ENCODE measurements around the gene UVSSA.
"Not testable (repeated sequence)": the region's sequence is repeated elsewhere in the genome, so short reads cannot be mapped to it uniquely, and the experiment has no call there.

The UVSSA gene

DNA sequence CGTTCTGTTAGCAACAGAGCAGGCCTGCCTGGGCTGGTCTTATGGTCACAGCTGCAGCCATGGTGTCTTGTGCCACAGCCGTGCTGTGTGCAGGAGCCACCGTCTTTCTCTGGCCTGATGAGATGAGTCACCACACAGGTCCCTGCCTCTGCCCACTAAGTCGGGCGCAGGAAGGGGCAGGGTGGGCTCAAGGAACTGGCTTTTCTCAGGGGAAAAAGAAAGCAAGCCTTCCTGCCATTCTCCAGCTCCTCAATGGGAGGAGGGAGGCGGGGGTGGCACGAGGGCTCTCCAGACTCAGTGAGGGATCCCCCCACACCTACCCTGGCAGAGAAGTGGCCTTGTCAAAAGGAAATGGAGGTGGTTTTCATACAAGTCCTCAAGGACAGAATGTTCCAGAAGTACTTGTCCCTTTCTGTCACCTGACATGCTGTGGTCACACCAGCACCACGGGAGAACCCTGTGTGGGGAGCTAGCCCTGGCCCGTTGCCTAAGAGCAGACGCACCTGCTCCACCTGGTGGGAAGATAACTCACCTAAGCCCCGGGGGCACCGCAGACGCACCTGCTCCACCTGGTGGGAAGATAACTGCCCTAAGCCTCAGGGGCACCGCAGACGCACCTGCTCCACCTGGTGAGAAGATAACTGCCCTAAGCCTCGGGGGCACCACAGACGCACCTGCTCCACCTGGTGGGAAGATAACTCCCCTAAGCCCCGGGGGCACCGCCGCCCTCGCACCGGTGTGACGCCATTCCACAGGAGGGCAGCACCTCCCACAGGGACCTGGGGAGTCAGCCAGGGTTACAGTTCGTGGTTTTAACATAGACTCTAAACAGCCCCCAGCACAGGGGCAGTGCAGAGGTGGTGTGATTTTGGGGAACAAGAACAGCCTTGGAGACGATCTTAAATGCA lies 18.5 kb downstream of the UVSSA start:
- no peak for DNase-seq

DNA sequence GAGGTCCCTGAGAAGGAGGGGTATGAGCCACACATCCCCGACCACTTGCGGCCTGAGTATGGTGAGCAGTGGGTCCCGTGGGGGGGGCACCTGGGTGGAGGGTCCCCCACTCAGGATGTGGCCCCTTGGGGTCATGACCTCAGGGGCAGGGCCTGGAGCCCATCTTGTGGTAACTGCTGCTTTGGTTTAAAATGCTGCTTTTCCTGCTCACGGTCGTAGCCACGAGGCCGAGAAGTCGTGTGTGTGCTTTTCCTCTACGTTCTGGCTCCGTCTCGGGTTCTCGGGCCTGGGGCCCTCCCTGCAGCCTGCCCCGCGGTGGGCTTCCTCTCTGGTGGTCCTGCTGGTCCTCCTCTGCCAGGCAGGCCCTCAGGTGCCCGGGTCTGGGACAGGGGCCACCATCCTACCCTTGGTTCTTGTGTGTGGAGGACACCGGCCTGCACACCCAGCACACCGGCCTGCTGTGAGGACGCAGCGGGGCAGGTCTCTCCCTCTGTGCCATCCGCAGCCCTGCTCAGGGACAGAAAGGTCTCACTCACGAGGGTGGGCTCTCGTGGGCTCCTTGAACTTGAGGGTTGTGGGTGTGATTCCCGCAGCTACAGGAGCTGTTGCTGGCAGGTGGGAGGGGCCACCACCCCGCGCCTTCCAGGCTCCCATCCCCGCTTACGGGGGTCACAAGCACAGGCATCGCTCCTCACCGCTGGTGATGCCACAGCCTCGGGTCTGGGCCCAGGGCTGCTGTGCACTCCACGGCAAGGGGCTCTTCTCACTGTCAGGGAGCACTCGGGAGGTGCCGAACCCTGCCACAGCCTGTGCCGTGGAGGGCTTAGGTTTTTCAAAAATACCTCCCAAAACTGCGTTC lies 19.6 kb downstream of the UVSSA start:
- DNase-seq = no peak

DNA sequence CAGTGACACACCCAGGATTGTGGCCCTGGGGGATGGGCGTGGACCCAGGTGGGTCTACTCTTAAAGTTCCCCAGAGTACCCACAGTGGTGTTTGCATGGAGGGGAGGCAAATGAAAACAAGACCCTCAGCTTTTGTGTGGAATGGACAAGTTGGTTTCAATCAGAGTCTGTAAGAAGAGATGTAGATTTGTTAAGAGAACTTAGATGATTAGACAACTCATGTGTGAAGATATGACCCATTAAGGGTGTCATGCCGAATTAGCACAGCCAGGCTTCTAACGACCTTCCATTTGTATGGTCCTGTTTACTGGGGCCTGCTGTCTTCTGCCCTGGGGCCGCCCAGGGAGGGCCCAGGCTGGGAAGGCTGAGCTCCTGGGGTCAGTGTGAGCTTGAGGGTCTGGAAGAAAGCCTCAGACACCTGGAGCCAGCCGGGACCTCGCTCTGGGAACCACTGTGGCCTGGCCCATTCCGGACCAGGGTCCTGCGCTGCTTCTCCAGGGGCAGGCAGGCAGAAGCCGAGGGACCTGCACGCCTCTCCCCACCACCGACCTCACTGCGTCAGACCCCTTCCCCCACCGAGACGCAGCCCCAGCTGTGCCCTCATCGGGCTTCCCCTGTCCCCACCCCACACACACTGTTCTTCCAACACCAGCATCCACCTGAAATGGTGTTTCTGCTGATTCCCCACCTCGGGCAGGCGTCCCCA lies 20.4 kb downstream of the UVSSA start:
- DNase-seq = no peak

DNA sequence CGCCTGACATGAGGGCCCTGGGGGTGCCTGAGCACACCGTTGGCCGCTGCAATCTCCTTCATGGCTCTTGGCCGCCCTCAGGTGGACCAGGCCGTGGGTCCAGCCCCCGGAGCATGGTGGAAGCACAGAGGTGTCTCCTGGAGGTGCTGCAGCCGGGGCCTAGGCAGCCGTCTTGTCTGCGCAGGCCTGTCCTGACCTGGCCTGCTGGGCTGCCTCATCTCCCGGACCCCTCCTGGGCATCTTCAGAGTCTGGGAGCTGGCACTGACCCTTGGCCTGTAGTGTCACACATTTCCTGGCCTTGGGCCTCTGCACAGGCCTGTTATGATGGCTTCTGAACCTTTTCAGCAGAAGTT lies 20.9 kb downstream of the UVSSA start:
- no peak for DNase-seq

DNA sequence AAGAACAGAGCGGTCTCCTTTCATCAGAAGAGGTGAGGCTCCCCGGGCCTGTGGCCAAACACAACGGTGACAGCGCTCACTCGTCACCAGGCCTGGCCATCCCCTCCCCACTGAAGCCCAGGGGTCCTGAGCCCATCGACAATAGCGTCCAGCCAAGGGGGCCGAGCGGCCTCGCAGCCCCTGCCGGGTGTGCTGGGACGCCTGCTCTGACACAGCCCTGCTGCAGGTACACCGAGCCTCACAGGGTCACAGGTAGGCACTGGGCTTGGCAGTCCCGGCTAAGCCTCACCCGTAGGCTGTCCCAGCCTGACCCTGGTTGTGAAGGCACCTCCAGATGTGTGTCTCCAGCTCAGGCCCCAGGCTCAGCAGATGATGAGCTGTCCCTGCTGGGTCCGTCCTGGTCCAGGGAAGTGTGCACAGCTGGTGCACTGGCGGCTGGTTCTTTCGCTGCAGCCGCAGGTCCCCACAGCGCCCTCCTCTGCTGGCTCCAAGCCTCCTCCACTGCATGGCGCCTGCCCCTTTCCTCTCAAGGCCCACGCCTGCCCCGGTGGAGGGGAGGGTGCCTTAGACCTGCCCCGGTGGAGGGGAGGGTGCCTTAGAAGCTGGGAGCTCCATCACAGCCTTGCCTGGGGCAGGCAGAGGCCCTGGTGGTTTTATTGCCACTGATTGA lies 21.5 kb downstream of the UVSSA start:
- DNase-seq = no peak

DNA sequence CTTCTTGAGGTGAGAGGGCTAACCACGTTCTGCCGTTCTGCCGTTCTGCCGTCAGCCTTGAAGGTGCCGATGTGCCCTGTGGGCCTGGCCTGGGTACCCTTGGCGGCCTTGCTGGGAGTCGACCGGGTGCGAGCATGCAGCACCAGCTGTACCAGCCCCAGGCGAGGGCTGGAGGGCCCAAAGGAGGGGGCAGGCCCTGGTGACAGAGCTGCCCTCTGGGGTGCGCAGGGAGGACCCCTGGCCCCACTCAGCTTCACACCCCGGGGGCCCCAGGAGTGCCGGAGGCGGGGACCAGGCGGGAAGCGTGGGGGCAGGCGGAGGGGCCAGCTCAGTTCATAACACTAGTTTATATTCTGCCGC lies 22.1 kb downstream of the UVSSA start:
- no peak for DNase-seq

DNA sequence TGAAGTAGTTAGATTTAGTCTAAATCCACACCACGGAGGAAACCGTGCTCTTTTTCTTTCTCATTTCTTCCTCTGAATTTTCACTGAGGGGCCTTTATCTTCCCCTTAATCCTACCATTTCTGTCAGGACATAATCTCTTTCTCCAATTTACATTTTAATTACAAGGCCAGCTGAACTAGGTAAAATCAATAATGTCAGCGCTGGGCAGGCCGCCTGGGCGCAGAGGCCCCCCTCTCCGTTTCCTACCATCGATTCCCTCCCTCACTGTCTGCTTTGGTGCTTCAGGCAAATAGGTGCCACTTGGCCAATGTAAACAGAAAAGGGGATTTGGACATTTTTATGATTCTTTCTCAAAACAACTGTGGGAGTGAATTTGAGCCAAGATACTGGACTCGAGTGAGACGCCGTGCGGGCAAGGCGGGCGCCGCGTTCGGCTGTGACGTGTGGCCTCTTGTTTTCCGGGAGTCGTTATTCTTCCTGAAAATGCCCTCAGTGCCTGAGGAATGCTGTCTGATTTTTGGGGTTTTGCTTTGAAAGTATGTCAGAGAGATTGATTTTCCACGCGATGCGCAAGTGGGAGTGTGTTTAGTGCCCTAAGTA lies 22.6 kb downstream of the UVSSA start:
- DNase-seq = no peak

DNA sequence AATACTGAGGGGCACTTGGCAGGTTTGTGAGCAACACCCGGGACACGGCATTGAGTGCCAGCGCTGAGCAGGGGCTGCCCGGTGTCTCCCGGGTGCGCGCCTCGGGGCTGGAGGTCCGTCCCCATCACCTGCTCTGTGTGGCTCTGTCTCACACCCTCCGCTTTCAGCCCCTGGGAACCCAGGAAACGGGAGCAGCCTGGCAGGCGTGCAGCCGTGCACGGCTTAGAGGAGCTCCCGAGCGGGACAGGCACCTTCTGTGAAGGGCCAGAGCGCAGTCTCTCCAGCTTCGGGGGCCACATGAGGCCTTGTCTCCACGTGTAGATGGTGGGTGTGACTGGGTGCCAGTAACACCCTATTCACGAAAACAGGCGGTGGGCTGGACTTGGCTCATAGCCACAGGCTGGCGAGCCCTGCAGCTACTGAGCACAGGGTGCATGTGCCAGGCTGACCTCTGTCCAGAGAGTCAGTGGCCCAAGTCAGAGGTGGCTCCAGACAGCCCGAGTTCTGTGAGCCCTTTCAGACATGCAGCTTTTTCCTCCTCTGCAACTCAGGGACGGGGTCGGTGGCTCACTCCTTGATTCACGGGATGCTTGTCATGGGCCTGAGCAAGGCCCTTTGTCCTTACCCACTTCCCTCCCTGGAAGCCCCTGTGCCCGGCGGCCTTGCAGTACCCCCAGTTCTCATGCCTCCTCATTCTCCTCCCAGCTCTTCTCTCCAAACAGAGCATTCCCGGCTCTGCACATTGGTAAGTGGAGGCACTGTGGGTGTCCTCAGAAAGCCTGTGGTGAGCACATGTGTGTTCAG lies 23.5 kb downstream of the UVSSA start:
- DNase-seq = no peak

DNA sequence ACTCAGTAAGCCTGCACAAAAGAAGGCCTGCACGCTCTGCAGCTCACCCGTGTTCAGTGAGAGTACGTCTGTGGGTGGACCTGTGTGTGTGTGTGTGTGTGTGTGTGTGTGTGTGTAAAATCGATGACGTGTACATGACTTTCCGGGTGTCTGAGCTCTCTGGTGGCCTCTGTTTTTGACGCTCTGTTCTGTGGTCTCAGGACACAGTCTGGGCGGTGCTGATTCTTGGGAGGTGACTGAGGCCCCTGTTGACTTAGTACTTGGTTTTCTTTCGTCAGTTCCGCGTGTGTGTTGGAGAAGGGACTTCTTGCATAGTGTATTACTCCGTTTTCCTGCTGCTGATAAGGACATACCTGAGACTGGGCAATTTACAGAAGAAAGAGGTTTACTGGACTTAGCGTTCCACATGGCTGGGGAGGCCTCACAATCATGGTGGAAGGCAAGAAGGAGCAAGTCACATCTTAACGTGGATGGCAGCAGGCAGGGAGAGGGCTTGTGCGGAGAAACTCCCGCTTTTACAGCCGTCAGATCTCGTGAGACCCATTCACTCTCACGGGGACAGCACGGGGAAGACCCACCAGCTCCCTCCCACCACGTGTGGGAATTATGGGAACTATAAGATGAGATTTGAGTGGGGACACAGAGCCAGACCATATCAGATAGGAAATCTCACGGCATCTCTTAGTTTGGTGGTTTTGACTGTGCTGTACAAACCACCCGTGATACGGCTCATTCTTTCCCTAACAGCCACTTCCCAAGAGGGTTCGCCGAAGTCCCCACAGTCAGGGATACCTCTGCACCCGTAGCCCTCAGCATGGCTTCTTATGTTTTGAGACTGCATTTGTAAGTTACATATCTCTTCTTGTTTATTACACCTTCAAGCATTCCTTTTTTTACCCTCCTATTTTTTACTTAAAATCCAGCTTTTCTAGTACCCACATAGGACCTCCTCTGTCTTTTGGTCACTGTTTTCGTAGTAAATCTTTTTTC lies 24.5 kb downstream of the UVSSA start:
- DNase-seq = no peak

DNA sequence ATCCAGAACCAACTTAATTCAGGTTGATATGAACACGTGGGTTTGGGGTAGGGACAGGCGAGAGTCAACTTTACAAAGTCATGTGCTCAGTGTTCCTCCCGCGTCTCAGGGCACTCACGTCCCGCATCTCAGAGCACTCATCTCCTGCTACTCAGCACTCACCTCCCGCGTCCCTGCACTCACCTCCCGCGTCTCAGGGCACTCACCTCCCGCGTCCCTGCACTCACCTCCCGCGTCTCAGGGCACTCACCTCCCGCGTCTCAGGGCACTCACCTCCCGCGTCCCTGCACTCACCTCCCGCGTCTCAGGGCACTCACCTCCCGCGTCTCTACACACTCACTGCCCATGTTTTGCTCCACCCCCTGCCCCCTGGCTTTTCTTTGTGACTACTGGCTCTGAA lies 25.6 kb downstream of the UVSSA start:
- DNase-seq = not testable (repeated sequence)

DNA sequence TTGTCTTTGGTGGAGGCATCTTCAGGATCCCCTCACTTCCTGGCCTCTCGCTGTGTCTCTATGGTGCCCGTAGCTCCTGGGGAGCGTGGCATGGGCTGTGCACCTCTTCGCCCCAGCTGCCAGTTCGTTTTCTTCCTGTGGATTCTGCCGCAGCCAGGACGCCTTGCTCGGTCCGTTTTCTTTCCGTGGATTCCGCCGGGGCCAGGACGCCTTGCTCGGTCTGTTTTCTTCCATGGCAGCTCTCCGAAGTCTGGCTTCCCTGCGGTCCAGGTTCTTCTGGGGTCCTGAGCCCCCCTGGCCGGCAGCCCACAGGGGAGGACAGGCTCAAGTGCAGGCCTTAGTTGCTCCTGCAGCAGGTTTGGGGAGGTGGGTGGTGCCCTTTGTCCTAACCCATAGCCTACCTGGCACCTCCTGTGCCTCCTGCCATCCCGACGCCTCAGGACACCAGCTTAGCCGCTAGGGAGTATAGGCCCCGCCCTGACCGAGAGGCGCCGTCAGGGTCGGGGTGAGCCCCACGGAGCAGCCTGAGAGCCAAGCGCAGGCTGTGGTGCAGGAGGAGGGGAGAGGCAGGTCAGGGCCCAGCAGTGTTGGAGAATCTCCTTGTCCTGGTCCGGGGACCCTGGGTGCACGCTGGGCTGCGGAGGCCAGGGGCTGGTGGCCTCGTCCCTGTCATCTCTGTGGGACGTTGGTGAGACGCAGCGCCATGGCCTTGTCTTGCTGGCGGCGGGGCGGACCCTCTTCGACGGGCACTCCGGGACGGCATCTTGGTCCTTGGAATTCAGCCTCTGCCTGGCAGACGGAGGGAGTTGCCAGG lies 27.1 kb downstream of the UVSSA start:
- no peak for DNase-seq

DNA sequence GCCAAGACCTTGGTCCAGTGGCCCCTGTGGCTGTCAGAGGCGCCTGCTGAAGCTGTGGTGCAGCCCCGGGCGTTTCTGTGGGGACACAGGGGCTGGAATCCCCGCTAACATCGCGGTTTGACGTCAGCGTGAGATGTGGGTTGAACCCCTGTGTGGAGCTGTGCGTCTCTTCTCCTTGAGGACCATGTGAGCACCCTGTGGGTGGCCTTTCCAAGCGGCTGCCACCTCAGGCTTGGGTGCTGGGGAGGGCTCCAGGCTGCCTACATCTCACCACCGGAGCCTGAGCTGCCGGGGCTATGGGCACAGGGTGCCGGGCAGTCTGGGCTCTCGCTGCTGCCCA lies 27.7 kb downstream of the UVSSA start:
- no peak for DNase-seq

DNA sequence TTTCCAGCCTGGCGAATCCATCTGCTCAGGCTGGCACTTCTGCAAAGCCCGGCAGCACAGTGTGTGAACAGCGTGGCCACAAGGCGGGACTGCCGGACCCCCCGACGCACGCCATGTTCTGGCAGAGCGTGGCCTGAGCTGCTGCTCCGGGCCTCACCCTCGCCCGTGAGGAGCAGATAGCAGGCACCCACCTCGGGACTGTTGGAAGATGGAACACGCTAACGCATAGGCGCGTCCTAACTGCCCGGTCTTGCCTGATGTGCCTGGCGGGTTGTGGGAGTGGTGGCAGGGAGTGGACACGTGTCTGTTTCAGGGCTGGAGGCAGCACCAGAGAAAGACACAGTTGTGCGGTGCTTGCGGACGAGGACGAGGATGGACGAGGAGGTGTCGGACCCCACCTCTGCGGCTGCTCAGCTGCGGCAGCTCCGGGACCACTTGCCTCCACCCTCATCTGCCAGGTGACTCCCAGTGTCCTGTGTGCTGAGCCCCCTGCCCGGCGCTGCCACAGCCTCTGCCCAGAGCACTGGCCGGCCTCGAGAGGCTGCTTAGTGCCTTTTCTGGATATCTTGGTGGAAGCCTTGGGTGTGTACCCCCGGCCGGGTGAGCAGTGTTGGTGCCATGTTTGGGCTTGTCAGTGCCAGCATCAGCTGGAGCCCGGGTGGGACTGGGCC lies 28.2 kb downstream of the UVSSA start:
- DNase-seq = no peak

DNA sequence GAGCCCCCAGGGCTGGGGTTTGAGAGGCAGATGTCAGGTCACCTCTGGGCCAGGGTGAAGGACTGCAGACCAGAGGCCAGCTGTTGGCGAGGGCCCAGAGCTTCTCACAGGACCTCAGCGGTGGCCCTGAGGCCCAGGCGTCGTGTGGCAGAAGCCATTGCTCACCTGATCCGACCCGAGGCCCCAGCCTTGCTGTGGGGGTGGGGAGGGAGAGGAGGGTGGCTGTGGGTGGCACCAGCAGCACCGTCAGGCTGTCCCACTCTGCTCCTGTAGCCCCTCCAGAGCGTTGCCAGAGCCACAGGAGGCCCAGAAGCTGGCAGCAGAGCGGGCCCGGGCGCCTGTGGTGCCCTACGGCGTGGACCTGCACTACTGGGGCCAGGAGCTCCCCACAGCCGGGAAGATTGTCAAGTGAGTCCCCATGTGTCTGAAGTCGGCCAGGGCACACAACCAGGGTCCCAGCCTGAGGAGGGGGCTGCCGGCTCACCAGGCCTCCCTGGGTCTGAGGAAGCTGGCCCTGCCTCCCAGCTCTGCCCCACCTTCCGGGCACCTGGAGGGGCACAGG lies 28.8 kb downstream of the UVSSA start:
- DNase-seq = no peak

DNA sequence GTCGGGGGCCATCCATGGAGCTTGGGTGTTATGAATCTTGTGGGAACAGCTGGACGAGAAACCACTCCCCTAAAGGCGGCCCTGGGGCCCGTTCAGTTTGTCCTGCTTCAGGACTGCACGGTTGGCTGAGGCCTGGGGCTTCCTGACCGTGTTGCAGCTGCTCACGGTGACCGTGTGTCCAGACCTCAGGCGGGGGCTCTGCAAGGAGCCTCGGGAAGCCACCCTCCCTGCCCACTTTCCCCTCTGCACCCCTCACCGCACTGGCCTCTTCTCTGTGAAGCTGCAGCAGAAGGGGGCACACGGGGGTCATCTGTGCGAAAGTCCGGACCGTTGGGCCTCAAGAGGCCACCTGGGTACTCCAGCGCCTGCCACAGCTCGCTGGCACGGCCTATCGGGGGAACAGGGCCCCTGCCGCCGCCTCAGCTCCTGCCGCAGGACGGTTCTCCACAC lies 29.4 kb downstream of the UVSSA start:
- DNase-seq = no peak

DNA sequence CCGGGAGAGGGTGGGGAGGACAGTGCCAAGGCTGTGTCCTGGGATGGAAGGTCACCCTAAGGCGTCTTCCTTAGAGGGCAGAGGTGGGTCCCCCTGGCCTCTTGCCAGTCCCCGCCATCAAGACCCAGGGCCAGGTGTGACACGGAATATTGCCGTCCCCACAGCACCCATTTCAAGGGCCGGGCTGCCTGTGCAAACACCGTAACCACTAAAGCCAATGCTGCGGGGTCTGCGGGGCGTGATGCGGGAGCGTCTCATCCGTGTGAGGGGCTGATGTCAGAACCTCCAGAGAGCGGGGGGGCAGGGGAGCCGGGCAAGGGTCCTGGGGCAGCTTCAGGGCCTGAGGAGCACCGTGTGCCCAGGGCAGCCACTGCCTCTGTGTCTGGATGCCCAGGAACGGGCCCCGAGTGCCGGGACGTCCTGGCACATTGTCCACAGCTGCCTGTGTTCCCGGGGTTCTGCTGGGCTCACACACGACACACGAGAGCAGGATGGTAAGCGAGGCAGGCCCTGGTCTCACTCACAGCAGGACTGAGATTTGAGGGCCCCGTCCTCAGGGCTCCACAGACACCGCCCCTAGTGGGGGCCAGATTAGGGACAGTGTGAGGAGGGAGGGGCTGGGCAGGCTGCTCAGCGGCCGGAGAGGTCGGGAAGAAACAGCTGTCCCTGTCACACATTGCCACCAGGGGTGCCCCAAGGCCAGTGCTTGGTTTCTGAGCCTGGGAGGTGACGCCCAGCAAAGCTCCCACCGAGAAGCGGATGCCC lies 30.0 kb downstream of the UVSSA start:
- no peak for DNase-seq

DNA sequence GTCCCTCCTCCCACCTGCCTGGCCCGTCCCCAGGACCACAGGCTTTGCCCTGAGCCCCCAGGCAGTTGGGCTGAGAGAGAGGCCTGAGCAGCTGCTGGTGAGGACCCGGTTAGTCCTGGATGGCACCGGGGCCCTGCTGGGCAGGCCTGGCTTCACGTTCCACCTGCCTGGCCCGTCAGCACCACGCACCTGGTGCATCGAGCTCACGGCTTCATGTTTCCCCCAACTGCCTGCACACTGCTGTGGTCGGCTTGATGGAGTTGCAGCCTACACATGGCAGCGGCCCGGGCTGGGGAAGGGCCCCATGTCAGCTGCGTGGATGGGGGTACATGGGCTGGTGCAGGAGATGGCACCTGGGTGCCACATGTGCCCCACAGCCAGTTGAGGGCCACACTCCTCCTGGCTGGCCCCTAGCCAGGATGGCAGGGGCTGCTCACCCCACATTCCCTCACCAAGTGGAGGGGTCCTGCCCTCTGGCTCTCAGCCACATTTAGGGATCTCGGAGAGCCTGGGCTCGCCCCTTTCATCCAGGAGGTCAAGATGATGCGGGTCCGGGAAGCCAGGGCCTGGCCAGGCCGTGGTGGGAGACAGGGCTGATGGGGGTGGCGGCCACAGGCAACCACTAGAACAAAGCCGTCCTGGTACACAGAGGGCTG lies 30.7 kb downstream of the UVSSA start:
- no peak for DNase-seq
